IMR-90 (cell line): ENCODE results near the gene NUBPL. TPM values are rescaled to one million over a fixed set of nuclear protein-coding genes. Genes with fewer than 3 reads are reported as not detected.

Experiments used
- ATAC-seq: fragments of 200-7000 bp; cut with Tn5 transposase; 2 replicates; pipeline ENCODE4 v1.9.1; 2020; ENCODE audit warnings: low read depth, mild to moderate bottlenecking, moderate library complexity
- BruUV-seq: library from RNA; stranded (reverse); fragments of 400-500 nt; replicated peaks from 2 replicates; lab custom pipeline; 2021; lab: Mats Ljungman, UMichigan
- CTCF ChIA-PET: fragments of 300-600 bp; formaldehyde crosslinking; extraction: SDS; loops from one replicate; lab custom pipeline; 2021; ENCODE audit warnings: antibody characterized with exemption; lab: Yijun Ruan, JAX
- POLR2A ChIA-PET: fragments of 300-600 bp; sonication (Branson Sonifier 250); formaldehyde crosslinking; loops from one replicate; lab custom pipeline; 2022; ENCODE audit warnings: antibody characterized with exemption; ENCODE audit not compliant: unreplicated experiment; lab: Charles Lee
- DNase-seq: peaks from one replicate; pipeline ENCODE4 v3.0.0; 2013
- H2AFZ ChIP-seq: replicated peaks from 2 replicates; pipeline ENCODE3; 2013; ENCODE audit warnings: low read length, mild to moderate bottlenecking; ENCODE audit not compliant: poor library complexity
- H2AK5ac ChIP-seq: 2 replicates; pipeline ENCODE4 v1.6.1; 2013; ENCODE audit warnings: low read depth, low read length, inconsistent platforms
- H2AK9ac ChIP-seq: replicated peaks from 2 replicates; pipeline ENCODE3; 2013; ENCODE audit warnings: mild to moderate bottlenecking, low read depth, low read length, moderate library complexity; ENCODE audit not compliant: poor library complexity
- H2BK120ac ChIP-seq: 2 replicates; pipeline ENCODE4 v1.6.1; 2013; ENCODE audit warnings: low read depth, low read length, inconsistent platforms
- H2BK15ac ChIP-seq: 3 replicates; pipeline ENCODE4 v1.6.1; 2013; ENCODE audit warnings: low read depth, low read length, inconsistent platforms
- H2BK20ac ChIP-seq: 2 replicates; pipeline ENCODE4 v1.6.1; 2013; ENCODE audit warnings: low read depth, mild to moderate bottlenecking, inconsistent platforms, low read length, moderate library complexity
- H2BK5ac ChIP-seq: 2 replicates; pipeline ENCODE4 v1.6.1; 2013; ENCODE audit warnings: mild to moderate bottlenecking, low read depth, low read length, inconsistent platforms; ENCODE audit not compliant: poor library complexity, severe bottlenecking
- H3K14ac ChIP-seq: replicated peaks from 2 replicates; pipeline ENCODE4 v1.6.1; 2013; ENCODE audit warnings: low read depth, low read length, inconsistent platforms
- H3K18ac ChIP-seq: 2 replicates; pipeline ENCODE4 v1.6.1; 2013; ENCODE audit warnings: low read depth, low read length, control low read depth
- H3K23ac ChIP-seq: 2 replicates; pipeline ENCODE4 v1.6.1; 2013; ENCODE audit warnings: low read depth, low read length, inconsistent platforms
- H3K27ac ChIP-seq: 2 replicates; pipeline ENCODE4 v1.5.1; 2013; ENCODE audit warnings: mild to moderate bottlenecking, control low read depth, low read length; ENCODE audit not compliant: insufficient read depth
- H3K27me3 ChIP-seq: 2 replicates; pipeline ENCODE4 v1.6.1; 2013; ENCODE audit warnings: low read length; ENCODE audit not compliant: control insufficient read depth, insufficient read depth
- H3K36me3 ChIP-seq: 2 replicates; pipeline ENCODE4 v1.6.1; 2013; ENCODE audit warnings: low read length, mixed read lengths; ENCODE audit not compliant: control insufficient read depth, insufficient read depth
- H3K4ac ChIP-seq: 2 replicates; pipeline ENCODE4 v1.6.1; 2013; ENCODE audit warnings: low read depth, low read length, inconsistent platforms
- H3K4me1 ChIP-seq: 2 replicates; pipeline ENCODE4 v1.6.1; 2013; ENCODE audit warnings: low read length, mixed read lengths; ENCODE audit not compliant: control insufficient read depth, insufficient read depth
- H3K4me2 ChIP-seq: 2 replicates; pipeline ENCODE4 v1.6.1; 2013; ENCODE audit warnings: low read depth, mild to moderate bottlenecking, control low read depth, low read length, moderate library complexity
- H3K4me3 ChIP-seq: 2 replicates; pipeline ENCODE4 v1.5.1; 2013; ENCODE audit warnings: low read depth, mild to moderate bottlenecking, control low read depth, low read length, moderate library complexity; ENCODE audit not compliant: insufficient read depth
- H3K56ac ChIP-seq: 2 replicates; pipeline ENCODE4 v1.6.1; 2013; ENCODE audit warnings: low read length, inconsistent platforms; ENCODE audit not compliant: insufficient read depth; ENCODE audit errors: extremely low read depth
- H3K79me1 ChIP-seq, 2 experiments: 2 replicates each; pipeline ENCODE4 v1.6.1; 2013; ENCODE audit warnings: low read length in 2 of 2, inconsistent platforms in 1 of 2, low read depth in 1 of 2
- H3K9ac ChIP-seq: 2 replicates; pipeline ENCODE4 v1.6.1; 2013; ENCODE audit warnings: low read depth, low read length, control low read depth
- H3K9me1 ChIP-seq: 2 replicates; pipeline ENCODE4 v1.6.1; 2013; ENCODE audit warnings: low read length, inconsistent platforms; ENCODE audit not compliant: insufficient read depth
- H3K9me3 ChIP-seq: 2 replicates; pipeline ENCODE4 v1.6.1; 2013; ENCODE audit warnings: low read length; ENCODE audit not compliant: control insufficient read depth, insufficient read depth
- H4K20me1 ChIP-seq: 2 replicates; pipeline ENCODE4 v1.6.1; 2013; ENCODE audit warnings: low read length, inconsistent platforms; ENCODE audit not compliant: insufficient read depth
- H4K5ac ChIP-seq: 2 replicates; pipeline ENCODE4 v1.6.1; 2013; ENCODE audit warnings: mild to moderate bottlenecking, low read depth, low read length, control low read depth
- H4K8ac ChIP-seq, 2 experiments: 2 replicates each; pipeline ENCODE4 v1.6.1; 2013; ENCODE audit warnings: low read depth in 2 of 2, low read length in 2 of 2, control low read depth in 1 of 2, inconsistent platforms in 1 of 2
- H4K91ac ChIP-seq: 2 replicates; pipeline ENCODE4 v1.6.1; 2013; ENCODE audit warnings: low read depth, low read length, inconsistent platforms; ENCODE audit not compliant: insufficient read depth
- BHLHE40 ChIP-seq: fragments of 150-350 bp; IDR thresholded peaks from 2 replicates; pipeline ENCODE4 v1.6.1; 2016; ENCODE audit warnings: mild to moderate bottlenecking, low read depth, low read length
- CEBPB ChIP-seq: IDR thresholded peaks from 2 replicates; pipeline ENCODE4 v1.6.1; 2012; ENCODE audit warnings: low read depth, low read length, improper control_type of control experiment
- CHD1 ChIP-seq: IDR thresholded peaks from 2 replicates; pipeline ENCODE4 v1.6.1; 2012; ENCODE audit warnings: low read depth, low read length, improper control_type of control experiment
- CTCF ChIP-seq: conservative IDR thresholded peaks from 2 replicates; pipeline ENCODE4 v1.5.1; 2012; ENCODE audit warnings: mild to moderate bottlenecking, low read depth, low read length, improper control_type of control experiment
- ELK1 ChIP-seq: fragments of 150-350 bp; IDR thresholded peaks from 2 replicates; pipeline ENCODE4 v1.6.1; 2016; ENCODE audit warnings: low read depth, mild to moderate bottlenecking, low read length, moderate library complexity, borderline replicate concordance
- FOS ChIP-seq: fragments of 150-350 bp; IDR thresholded peaks from 2 replicates; pipeline ENCODE4 v1.6.1; 2016; ENCODE audit warnings: low read depth, low read length
- MAFK ChIP-seq: IDR thresholded peaks from 2 replicates; pipeline ENCODE4 v1.6.1; 2012; ENCODE audit warnings: low read depth, low read length, improper control_type of control experiment
- MAZ ChIP-seq: IDR thresholded peaks from 2 replicates; pipeline ENCODE4 v1.6.1; 2012; ENCODE audit warnings: low read depth, mild to moderate bottlenecking, low read length, improper control_type of control experiment, moderate library complexity, borderline replicate concordance
- MXI1 ChIP-seq: IDR thresholded peaks from 2 replicates; pipeline ENCODE4 v1.6.1; 2012; ENCODE audit warnings: low read depth, mild to moderate bottlenecking, low read length, moderate library complexity, borderline replicate concordance
- NFE2L2 ChIP-seq: fragments of 150-350 bp; IDR thresholded peaks from 2 replicates; pipeline ENCODE4 v1.6.1; 2016; ENCODE audit warnings: low read depth, mild to moderate bottlenecking, low read length
- POLR2A ChIP-seq: IDR thresholded peaks from 2 replicates; pipeline ENCODE4 v1.6.1; 2012; ENCODE audit warnings: mild to moderate bottlenecking, low read depth, low read length
- RAD21 ChIP-seq: IDR thresholded peaks from 2 replicates; pipeline ENCODE4 v1.6.1; 2012; ENCODE audit warnings: low read length, improper control_type of control experiment
- RCOR1 ChIP-seq: IDR thresholded peaks from 2 replicates; pipeline ENCODE4 v1.6.1; 2012; ENCODE audit warnings: mild to moderate bottlenecking, low read length, improper control_type of control experiment; ENCODE audit not compliant: insufficient replicate concordance
- RFX5 ChIP-seq: IDR thresholded peaks from 2 replicates; pipeline ENCODE4 v1.8.0; 2012; ENCODE audit warnings: low read depth, mild to moderate bottlenecking, low read length, moderate library complexity
- SMC3 ChIP-seq: fragments of 150-350 bp; IDR thresholded peaks from 2 replicates; pipeline ENCODE4 v1.6.1; 2016; ENCODE audit warnings: low read depth, mild to moderate bottlenecking, antibody characterized with exemption, low read length, moderate library complexity
- USF2 ChIP-seq: fragments of 150-350 bp; IDR thresholded peaks from 2 replicates; pipeline ENCODE4 v1.6.1; 2017; ENCODE audit warnings: mild to moderate bottlenecking, antibody characterized with exemption, low read length, low read depth
- dilution Hi-C: fragments of 300-500 bp; cut with HindIII; formaldehyde crosslinking; loops from one replicate; pipeline ENCODE4 v1.14.3; 2018; ENCODE audit warnings: low sequenced_read_pairs; ENCODE audit not compliant: unreplicated experiment
- in situ Hi-C: fragments of 300-500 bp; cut with MboI; formaldehyde crosslinking; loops from 3 replicates; pipeline ENCODE4 v1.14.3; 2019; ENCODE audit warnings: low sequenced_read_pairs, inconsistent platforms, mixed read lengths
- intact Hi-C: fragments of 100-400 bp; cut with micrococcal nuclease; formaldehyde crosslinking; loops from 2 replicates; pipeline ENCODE4 v1.10.0; 2022
- polyA plus RNA-seq, 3 experiments: library from polyadenylated mRNA; depleted of rRNA; stranded (reverse); fragments of >200 nt; gene quantifications; 2 replicates each; pipeline ENCODE4 v1.2.3, GENCODE V29; 2012; ENCODE audit warnings: low replicate concordance in 1 of 3
- total RNA-seq: library from RNA; depleted of rRNA; stranded (reverse); fragments of >200 nt; gene quantifications from 2 replicates; pipeline ENCODE4 v1.2.3, GENCODE V29; 2012

Gene NUBPL
- total and polyA plus RNA-seq, 2 of the 4 experiments (the other 2 are of a cell fraction) = 5.4 to 11.5 TPM

- no peak overlapping the region for H2BK15ac ChIP-seq
- ChIA-PET CTCF (no interaction called here), POLR2A (no interaction called here)
- no peak overlapping the region for H3K4me3 ChIP-seq
- in situ Hi-C loops (no loop called here), dilution Hi-C loops (no loop called here), intact Hi-C loops (no loop called here)
- H3K9ac ChIP-seq = no peak overlapping the region
- H3K27me3 ChIP-seq = no peaks in the 10 kb centered on the region
- no peak overlapping the region for H3K4ac ChIP-seq
- no peak overlapping the region for H2AK5ac ChIP-seq
- no peaks in the 10 kb centered on the region for H3K36me3 ChIP-seq
- BruUV-seq = no TSS peak
- H2BK20ac ChIP-seq = no peak overlapping the region
- no peaks in the 10 kb centered on the region for H3K9me3 ChIP-seq
- no peaks in the 10 kb centered on the region for H3K9me1 ChIP-seq
- H3K14ac ChIP-seq = no peak overlapping the region
- H4K8ac ChIP-seq = no peak overlapping the region
- no peak overlapping the region for H2BK120ac ChIP-seq
- no peak overlapping the region for H3K56ac ChIP-seq
- no peak overlapping the region for H2AFZ ChIP-seq
- H4K91ac ChIP-seq = no peak overlapping the region
- no peak overlapping the region for H2AK9ac ChIP-seq
- H3K79me1 ChIP-seq = no peaks in the 10 kb centered on the region
- H3K4me2 ChIP-seq = no peak overlapping the region
- TF ChIP-seq USF2 (no peak), SMC3 (no peak), CEBPB (no peak), POLR2A (no peak), CHD1 (no peak), NFE2L2 (no peak), MXI1 (no peak), RCOR1 (no peak), ELK1 (no peak), FOS (no peak), MAZ (no peak), RAD21 (no peak), RFX5 (no peak), BHLHE40 (no peak), MAFK (no peak), CTCF (no peak)
- DNase-seq (no peak), ATAC-seq (no peak)
- no peak overlapping the region for H4K5ac ChIP-seq
- no peak overlapping the region for H3K27ac ChIP-seq
- no peak overlapping the region for H2BK5ac ChIP-seq
- H3K4me1 ChIP-seq = no peaks in the 10 kb centered on the region
- H3K18ac ChIP-seq = no peak overlapping the region
- H3K23ac ChIP-seq = no peak overlapping the region
- no peaks in the 10 kb centered on the region for H4K20me1 ChIP-seq
Observed at GRCh38 chr14:31825459-31825858, 264.3 kb downstream of the NUBPL start.
